Right renal pelvis (tissue), 4 donors: Measurements from ENCODE around the gene LRRC72. TPM values are rescaled to one million over a fixed set of nuclear protein-coding genes. Genes with fewer than 3 reads are reported as not detected.
"Not testable (repeated sequence)": the region's sequence is repeated elsewhere in the genome, so short reads cannot be mapped to it uniquely, and the experiment has no call there.

ENCODE experiments used
- DNase-seq, 4 donors: peaks; one replicate each; pipeline ENCODE4 v3.0.0-alpha.2; 2013; ENCODE audit warnings: low read depth in 4 of 4, low spot score in 3 of 4, missing footprints in 1 of 4
- polyA plus RNA-seq, 4 donors: library from polyadenylated mRNA; unstranded; fragments of 120-200 nt; gene quantifications; one replicate each; pipeline ENCODE4 v1.2.1, GENCODE V29; 2013; ENCODE audit not compliant: insufficient read length in 4 of 4

The LRRC72 gene
- polyA plus RNA-seq, 4 donors: not detected

- no peak for DNase-seq
These were observed 2.3 kb upstream of the LRRC72 start for GRCh38 chr7:16524332-16524731.

- DNase-seq: no peak
These were observed 1.9 kb downstream of the LRRC72 start for GRCh38 chr7:16528520-16528919.

GRCh38 chr7:16529697-16530096 lies 3.1 kb downstream of the LRRC72 start:
- DNase-seq: no peak

GRCh38 chr7:16531707-16532106 lies 5.1 kb downstream of the LRRC72 start:
- no peak for DNase-seq

GRCh38 chr7:16532272-16532671 lies 5.6 kb downstream of the LRRC72 start:
- no peak for DNase-seq

- no peak for DNase-seq
These were observed 8.9 kb downstream of the LRRC72 start for GRCh38 chr7:16535500-16535899.

- DNase-seq: not testable (repeated sequence)
These were observed 13.9 kb downstream of the LRRC72 start for GRCh38 chr7:16540559-16540958.

GRCh38 chr7:16542401-16542800 lies 15.8 kb downstream of the LRRC72 start:
- DNase-seq: no peak

- DNase-seq: no peak
These were observed 16.8 kb downstream of the LRRC72 start for GRCh38 chr7:16543456-16543855.

- DNase-seq: no peak
These were observed 20.4 kb downstream of the LRRC72 start for GRCh38 chr7:16546921-16547505.

GRCh38 chr7:16548428-16548827 lies 21.8 kb downstream of the LRRC72 start:
- DNase-seq: no peak

- no peak for DNase-seq
These were observed 24.0 kb downstream of the LRRC72 start for GRCh38 chr7:16550671-16551070.

- no peak for DNase-seq
These were observed 28.1 kb downstream of the LRRC72 start for GRCh38 chr7:16554518-16555236.

- DNase-seq: no peak
These were observed 29.7 kb downstream of the LRRC72 start for GRCh38 chr7:16556359-16556758.

GRCh38 chr7:16558761-16559302 lies 32.2 kb downstream of the LRRC72 start:
- DNase-seq: no peak

GRCh38 chr7:16559497-16560179 lies 33.0 kb downstream of the LRRC72 start:
- DNase-seq: no peak

- no peak for DNase-seq
These were observed 35.3 kb downstream of the LRRC72 start for GRCh38 chr7:16561943-16562342.

- no peak for DNase-seq
These were observed 36.0 kb downstream of the LRRC72 start for GRCh38 chr7:16562456-16563220.

GRCh38 chr7:16563281-16564022 lies 36.8 kb downstream of the LRRC72 start:
- DNase-seq: no peak

- no peak for DNase-seq
These were observed 37.4 kb downstream of the LRRC72 start for GRCh38 chr7:16564023-16564380.
